B cell (primary cell): ENCODE results near the gene GNG13. TPM values are rescaled to one million over a fixed set of nuclear protein-coding genes. Genes with fewer than 3 reads are reported as not detected.

Experiments used
- ATAC-seq: fragments of 200-7000 bp; cut with Tn5 transposase; one replicate; pipeline ENCODE4 v1.10.0; 2021; ENCODE audit warnings: low read depth, mild to moderate bottlenecking, moderate number of reproducible peaks, moderate library complexity
- CTCF ChIA-PET: fragments of 350-600 bp; sonication (Branson Sonifier 250); formaldehyde crosslinking; loops from one replicate; lab custom pipeline; 2021; ENCODE audit warnings: antibody characterized with exemption, inconsistent platforms; lab: Charles Lee
- POLR2A ChIA-PET: fragments of 350-600 bp; sonication (Branson Sonifier 250); formaldehyde crosslinking; loops from one replicate; lab custom pipeline; 2021; ENCODE audit warnings: antibody characterized with exemption; lab: Charles Lee
- DNase-seq: peaks from one replicate; pipeline ENCODE4 v3.0.0; 2013
- H2AFZ ChIP-seq: 2 replicates; pipeline ENCODE4 v1.6.1; 2012; ENCODE audit warnings: mild to moderate bottlenecking, low read depth, low read length; ENCODE audit not compliant: insufficient read depth, poor library complexity, severe bottlenecking
- H3K27ac ChIP-seq, 2 donors: 1 replicate in 1 of 2; 2 replicates in 1 of 2; pipeline ENCODE4 v1.5.1; 2012 to 2013; ENCODE audit warnings: low read length in 2 of 2, mild to moderate bottlenecking in 2 of 2, moderate library complexity in 1 of 2
- H3K27me3 ChIP-seq, 4 experiments: fragments of 200-600 bp in 1 of 4; sonication (generic) in 1 of 4; replicated peaks in 1 of 4; 1 replicate in 2 of 4; 2 replicates in 2 of 4; pipeline versions ENCODE4 v1.6.1 to v1.7.0; 2013 to 2016; ENCODE audit warnings: low read length in 3 of 4, mild to moderate bottlenecking in 2 of 4, mixed read lengths in 1 of 4, moderate library complexity in 1 of 4; ENCODE audit not compliant: insufficient read depth in 4 of 4, control insufficient read depth in 3 of 4; ENCODE audit errors: control extremely low read depth in 1 of 4
- H3K36me3 ChIP-seq, 2 experiments: replicated peaks in 1 of 2; 1 replicate in 1 of 2; 2 replicates in 1 of 2; pipeline versions ENCODE4 v1.6.1 to v1.7.1; 2013; ENCODE audit warnings: low read length in 1 of 2; ENCODE audit not compliant: insufficient read depth in 2 of 2, control insufficient read depth in 1 of 2; ENCODE audit errors: control extremely low read depth in 1 of 2, extremely low read depth in 1 of 2
- H3K4me1 ChIP-seq, 2 donors: fragments of 200-600 bp in 1 of 2; sonication (generic) in 1 of 2; 1 replicate in 1 of 2; 2 replicates in 1 of 2; pipeline versions ENCODE4 v1.5.1 to v1.6.1; 2013 to 2017; ENCODE audit warnings: low read length in 2 of 2; ENCODE audit not compliant: control insufficient read depth in 2 of 2, insufficient read depth in 2 of 2
- H3K4me2 ChIP-seq: replicated peaks from 2 replicates; pipeline ENCODE3; 2012; ENCODE audit warnings: mild to moderate bottlenecking, low read depth, low read length; ENCODE audit not compliant: poor library complexity, severe bottlenecking
- H3K4me3 ChIP-seq, 5 experiments: fragments of 200-600 bp in 1 of 5; sonication (generic) in 1 of 5; 1 replicate in 3 of 5; 2 replicates in 2 of 5; pipeline versions ENCODE4 v1.5.1 to v1.7.0; 2011 to 2016; ENCODE audit warnings: low read length in 4 of 5, mild to moderate bottlenecking in 4 of 5, low read depth in 2 of 5, control low read depth in 1 of 5, moderate library complexity in 1 of 5; ENCODE audit not compliant: insufficient read depth in 1 of 5; ENCODE audit errors: control extremely low read depth in 1 of 5, extremely low read depth in 1 of 5
- H3K79me2 ChIP-seq: fragments of 200-600 bp; sonication (generic); one replicate; pipeline ENCODE4 v1.6.0; 2016; ENCODE audit warnings: low read length; ENCODE audit not compliant: control insufficient read depth, insufficient read depth
- H3K9ac ChIP-seq: fragments of 200-600 bp; sonication (generic); 2 replicates; pipeline ENCODE4 v1.6.1; 2017; ENCODE audit warnings: mild to moderate bottlenecking, low read length, moderate library complexity
- H3K9me3 ChIP-seq, 3 donors: one replicate each; pipeline versions ENCODE4 v1.6.1 to v1.7.1; 2013; ENCODE audit warnings: low read length in 2 of 3; ENCODE audit not compliant: control insufficient read depth in 2 of 3, insufficient read depth in 1 of 3; ENCODE audit errors: control extremely low read depth in 1 of 3
- H4K20me1 ChIP-seq: 2 replicates; pipeline ENCODE4 v1.6.0; 2012; ENCODE audit warnings: mild to moderate bottlenecking, low read length; ENCODE audit not compliant: insufficient read depth, control insufficient read depth, poor library complexity, severe bottlenecking
- H3K27ac Mint-ChIP-seq: one replicate; pipeline ENCODE4 v1.8.0; 2021; ENCODE audit warnings: mixed read lengths
- H3K27me3 Mint-ChIP-seq: one replicate; pipeline ENCODE4 v1.8.0; 2021; ENCODE audit warnings: mixed read lengths
- H3K4me1 Mint-ChIP-seq: one replicate; pipeline ENCODE4 v1.8.0; 2021; ENCODE audit warnings: mixed read lengths
- H3K4me3 Mint-ChIP-seq: one replicate; pipeline ENCODE4 v1.8.0; 2021; ENCODE audit warnings: mixed read lengths
- H3K9me3 Mint-ChIP-seq: one replicate; pipeline ENCODE4 v1.8.0; 2022; ENCODE audit warnings: mixed read lengths; ENCODE audit not compliant: insufficient read depth
- EZH2 ChIP-seq: IDR thresholded peaks from 2 replicates; pipeline ENCODE4 v1.6.1; 2012; ENCODE audit warnings: borderline replicate concordance, low read depth, mild to moderate bottlenecking, moderate library complexity, low read length; ENCODE audit not compliant: insufficient read depth, poor library complexity, severe bottlenecking
- WGBS: methylation state at CpG from one replicate; pipeline ENCODE4 v1.1.5; 2013; ENCODE audit warnings: missing lambda C conversion rate; ENCODE audit not compliant: insufficient coverage; 5-methylcytosine and 5-hydroxymethylcytosine counted together
- intact Hi-C: fragments of 100-400 bp; cut with micrococcal nuclease; formaldehyde crosslinking; loops from one replicate; pipeline ENCODE4 v1.10.0; 2022
- polyA plus RNA-seq: library from polyadenylated mRNA; depleted of rRNA; stranded (reverse); fragments of >200 nt; gene quantifications from 2 replicates; pipeline ENCODE4 v1.2.3, GENCODE V29; 2012
- total RNA-seq, 2 donors: library from RNA; stranded (reverse); fragments of 120-200 nt in 1 of 2; gene quantifications; 1 replicate in 1 of 2; 2 replicates in 1 of 2; pipeline versions ENCODE4 v1.2.3 to v1.2.4, GENCODE V29; 2013 to 2022
- TF ChIP-seq, protein P1 (sequence below): fragments of 200-600 bp; IDR thresholded peaks from one replicate; pipeline ENCODE4 v1.8.0; 2022; ENCODE audit warnings: antibody characterized with exemption, mild to moderate bottlenecking

The GNG13 gene
- total and polyA plus RNA-seq, 2 donors (not counting 1 experiment from before 2014, with no cell fraction given): not detected

GRCh38 chr16:845351-845745 lies 44.8 kb upstream of the GNG13 start:
- CTCF ChIA-PET: no interaction called here
- POLR2A ChIA-PET: interaction anchor here (0.6 kb wide), 1 partner anchor 25 kb away, joined by 4 read pairs; no protein-coding TSS in a partner anchor
- intact Hi-C loops: no loop called here
- no peak overlapping the region for H3K9ac ChIP-seq
- TF ChIP-seq EZH2: no peak
- TF ChIP-seq, protein P1, sequence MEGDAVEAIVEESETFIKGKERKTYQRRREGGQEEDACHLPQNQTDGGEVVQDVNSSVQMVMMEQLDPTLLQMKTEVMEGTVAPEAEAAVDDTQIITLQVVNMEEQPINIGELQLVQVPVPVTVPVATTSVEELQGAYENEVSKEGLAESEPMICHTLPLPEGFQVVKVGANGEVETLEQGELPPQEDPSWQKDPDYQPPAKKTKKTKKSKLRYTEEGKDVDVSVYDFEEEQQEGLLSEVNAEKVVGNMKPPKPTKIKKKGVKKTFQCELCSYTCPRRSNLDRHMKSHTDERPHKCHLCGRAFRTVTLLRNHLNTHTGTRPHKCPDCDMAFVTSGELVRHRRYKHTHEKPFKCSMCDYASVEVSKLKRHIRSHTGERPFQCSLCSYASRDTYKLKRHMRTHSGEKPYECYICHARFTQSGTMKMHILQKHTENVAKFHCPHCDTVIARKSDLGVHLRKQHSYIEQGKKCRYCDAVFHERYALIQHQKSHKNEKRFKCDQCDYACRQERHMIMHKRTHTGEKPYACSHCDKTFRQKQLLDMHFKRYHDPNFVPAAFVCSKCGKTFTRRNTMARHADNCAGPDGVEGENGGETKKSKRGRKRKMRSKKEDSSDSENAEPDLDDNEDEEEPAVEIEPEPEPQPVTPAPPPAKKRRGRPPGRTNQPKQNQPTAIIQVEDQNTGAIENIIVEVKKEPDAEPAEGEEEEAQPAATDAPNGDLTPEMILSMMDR: no peak
- H3K9me3 Mint-ChIP-seq: no peaks in the 10 kb centered on the region
- DNase-seq (no peak), ATAC-seq (no peak)
- H3K27me3 Mint-ChIP-seq: no peaks in the 10 kb centered on the region
- no peaks in the 10 kb centered on the region for H4K20me1 ChIP-seq
- H2AFZ ChIP-seq: no peak overlapping the region
- no peaks in the 10 kb centered on the region for H3K27me3 ChIP-seq
- H3K79me2 ChIP-seq: no peaks in the 10 kb centered on the region
- no peak overlapping the region for H3K4me3 Mint-ChIP-seq
- H3K9me3 ChIP-seq: peaks cover 0 to 26% (median 0%) of the 10 kb centered on the region in 3 donors
- H3K27ac ChIP-seq: no peak overlapping the region
- no peak overlapping the region for H3K27ac Mint-ChIP-seq
- WGBS: 69% methylated on average over 25 of the region's 26 CpGs
- H3K36me3 ChIP-seq: no peaks in the 10 kb centered on the region
- no peak overlapping the region for H3K4me3 ChIP-seq
- H3K4me2 ChIP-seq: no peak overlapping the region
- no peaks in the 10 kb centered on the region for H3K4me1 Mint-ChIP-seq
- no peaks in the 10 kb centered on the region for H3K4me1 ChIP-seq

- Histone ChIP-seq H3K36me3 (no peaks in the 10 kb centered on the region), H3K79me2 (no peaks in the 10 kb centered on the region), H3K9me3 (peaks cover 0 to 22% (median 0%) of the 10 kb centered on the region in 3 donors), H2AFZ (no peak overlapping the region), H3K9ac (no peak overlapping the region), H3K4me3 (no peak overlapping the region), H3K27ac (no peak overlapping the region), H3K27me3 (no peaks in the 10 kb centered on the region), H3K4me1 (no peaks in the 10 kb centered on the region), H4K20me1 (no peaks in the 10 kb centered on the region), H3K4me2 (no peak overlapping the region)
- no peak overlapping the region for H3K27ac Mint-ChIP-seq
- ChIA-PET POLR2A (interaction anchor here (0.6 kb wide), 1 partner anchor 25 kb away, joined by 4 read pairs; no protein-coding TSS in a partner anchor), CTCF (no interaction called here)
- ATAC-seq: no peak
- no peaks in the 10 kb centered on the region for H3K9me3 Mint-ChIP-seq
- TF ChIP-seq, protein P1: no peak
- no peak for TF ChIP-seq EZH2
- no peak for DNase-seq
- H3K4me1 Mint-ChIP-seq: no peaks in the 10 kb centered on the region
- intact Hi-C loops: no loop called here
- no peak overlapping the region for H3K4me3 Mint-ChIP-seq
- no peaks in the 10 kb centered on the region for H3K27me3 Mint-ChIP-seq
- 94% methylated on average over 48 of the region's 48 CpGs for WGBS
Observed at GRCh38 chr16:844638-845350, 44.3 kb upstream of the GNG13 start.
